Hepatocyte (in vitro differentiated cells): ENCODE data around the gene SLC8A1. TPM values are rescaled to one million over a fixed set of nuclear protein-coding genes. Genes with fewer than 3 reads are reported as not detected.

ENCODE experiments used
- DNase-seq: peaks from one replicate; pipeline ENCODE4 v3.0.0-alpha.2; 2016; ENCODE audit warnings: low spot score
- H2AFZ ChIP-seq: fragments of 200-600 bp; sonication (generic); 2 replicates; pipeline ENCODE4 v1.6.0; 2016; ENCODE audit warnings: antibody characterized with exemption, mild to moderate bottlenecking
- H3K27ac ChIP-seq: fragments of 200-600 bp; sonication (generic); 2 replicates; pipeline ENCODE4 v1.5.1; 2016; ENCODE audit warnings: mild to moderate bottlenecking
- H3K27me3 ChIP-seq: fragments of 200-600 bp; sonication (generic); 2 replicates; pipeline ENCODE4 v1.6.1; 2016
- H3K36me3 ChIP-seq: fragments of 200-600 bp; sonication (generic); replicated peaks from 2 replicates; pipeline ENCODE4 v1.5.1; 2016; ENCODE audit warnings: low read depth; ENCODE audit not compliant: insufficient read depth
- H3K4me1 ChIP-seq: fragments of 200-600 bp; sonication (generic); 2 replicates; pipeline ENCODE4 v1.5.1; 2016; ENCODE audit warnings: mild to moderate bottlenecking, moderate library complexity; ENCODE audit not compliant: insufficient read depth
- H3K4me2 ChIP-seq: fragments of 200-600 bp; sonication (generic); 2 replicates; pipeline ENCODE4 v1.6.0; 2016
- H3K4me3 ChIP-seq: fragments of 200-600 bp; sonication (generic); 2 replicates; pipeline ENCODE4 v1.5.1; 2016; ENCODE audit warnings: mild to moderate bottlenecking
- H3K79me2 ChIP-seq: fragments of 200-600 bp; sonication (generic); 2 replicates; pipeline ENCODE4 v1.6.0; 2017; ENCODE audit warnings: mild to moderate bottlenecking
- H3K9me2 ChIP-seq: fragments of 200-600 bp; sonication (generic); replicated peaks from 2 replicates; pipeline ENCODE4 v1.6.0; 2017; ENCODE audit warnings: mild to moderate bottlenecking; ENCODE audit not compliant: insufficient read depth
- H3K9me3 ChIP-seq: fragments of 200-600 bp; sonication (generic); 2 replicates; pipeline ENCODE4 v1.5.1; 2016; ENCODE audit warnings: low read depth, mild to moderate bottlenecking
- H4K20me1 ChIP-seq: fragments of 200-600 bp; sonication (generic); 2 replicates; pipeline ENCODE4 v1.6.0; 2016; ENCODE audit warnings: mild to moderate bottlenecking; ENCODE audit not compliant: insufficient read depth, poor library complexity, severe bottlenecking
- CTCF ChIP-seq: fragments of 200-600 bp; sonication (generic); IDR thresholded peaks from 2 replicates; pipeline ENCODE4 v1.5.1; 2016; ENCODE audit warnings: antibody characterized with exemption, mild to moderate bottlenecking; ENCODE audit not compliant: poor library complexity
- EZH2 ChIP-seq: fragments of 200-600 bp; sonication (generic); IDR thresholded peaks from 2 replicates; pipeline ENCODE4 v1.6.1; 2016; ENCODE audit warnings: antibody characterized with exemption, mild to moderate bottlenecking, borderline replicate concordance
- EZH2phosphoT487 ChIP-seq: fragments of 200-600 bp; sonication (generic); IDR thresholded peaks from one replicate; pipeline ENCODE4 v1.6.1; 2018; ENCODE audit warnings: antibody characterized with exemption, mild to moderate bottlenecking, low read depth, moderate library complexity; ENCODE audit not compliant: unreplicated experiment, severe bottlenecking
- WGBS: methylation state at CpG from one replicate; pipeline ENCODE4 v1.1.6; 2016; ENCODE audit warnings: low lambda C conversion rate; ENCODE audit errors: missing lambda C conversion rate; 5-methylcytosine and 5-hydroxymethylcytosine counted together
- polyA plus RNA-seq: library from polyadenylated mRNA; unstranded; fragments of >200 nt; fragmentation: Nextera tagmentation; extraction: Ambion mirVana; gene quantifications from 2 replicates; pipeline ENCODE4 v1.2.1, GENCODE V29; 2016
- total RNA-seq: library from RNA; depleted of rRNA; stranded (reverse); fragments of >200 nt; gene quantifications from 2 replicates; pipeline ENCODE4 v1.2.3, GENCODE V29; 2014

The SLC8A1 gene
- total and polyA plus RNA-seq, 2 experiments from 2014 or later, result 2.2 to 8.9 TPM

- Histone ChIP-seq H3K9me2 (no peaks in the 10 kb centered on the region), H3K9me3 (no peaks in the 10 kb centered on the region), H3K27me3 (no peaks in the 10 kb centered on the region), H2AFZ (no peak overlapping the region), H3K79me2 (no peaks in the 10 kb centered on the region), H3K4me2 (no peak overlapping the region), H3K36me3 (no peaks in the 10 kb centered on the region), H4K20me1 (no peaks in the 10 kb centered on the region), H3K4me1 (no peaks in the 10 kb centered on the region), H3K4me3 (no peak overlapping the region), H3K27ac (no peak overlapping the region)
- TF ChIP-seq EZH2, result no peak
- no peak for TF ChIP-seq EZH2phosphoT487
- no peak for TF ChIP-seq CTCF
- WGBS, result 92% methylated on average over 3 of the region's 3 CpGs
- DNase-seq, result no peak
Measured at GRCh38 chr2:40181855-40182254, 270.0 kb downstream of the SLC8A1 start.

DNA sequence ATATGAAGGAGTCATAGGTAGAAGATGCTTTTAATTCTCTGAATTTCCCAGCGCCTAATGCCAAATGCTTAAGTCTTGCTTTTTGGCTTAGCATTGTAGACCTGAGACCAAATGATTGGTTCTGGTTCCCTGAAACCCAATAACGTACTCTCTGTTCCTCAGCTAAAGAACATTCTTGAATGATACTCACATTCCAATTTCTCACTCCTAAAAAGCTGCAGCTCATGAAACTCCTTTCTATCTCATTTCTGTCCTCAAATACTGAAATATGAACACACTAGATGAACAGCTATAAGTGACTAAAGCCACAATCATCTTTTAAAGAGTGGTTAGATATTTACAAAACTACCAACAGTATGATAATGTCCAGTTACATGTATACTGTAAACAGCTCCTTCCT lies 272.1 kb downstream of the SLC8A1 start:
- no peak overlapping the region for H3K27ac ChIP-seq
- H3K4me2 ChIP-seq, result no peak overlapping the region
- no peak for TF ChIP-seq CTCF
- TF ChIP-seq EZH2phosphoT487, result no peak
- TF ChIP-seq EZH2, result no peak
- 94% methylated on average over 2 of the region's 2 CpGs for WGBS
- DNase-seq, result no peak
- H3K36me3 ChIP-seq, result no peaks in the 10 kb centered on the region
- H3K4me3 ChIP-seq, result no peak overlapping the region
- H2AFZ ChIP-seq, result no peak overlapping the region
- H3K27me3 ChIP-seq, result no peaks in the 10 kb centered on the region
- no peaks in the 10 kb centered on the region for H3K4me1 ChIP-seq
- H3K79me2 ChIP-seq, result no peaks in the 10 kb centered on the region
- no peaks in the 10 kb centered on the region for H3K9me2 ChIP-seq
- H4K20me1 ChIP-seq, result no peaks in the 10 kb centered on the region
- H3K9me3 ChIP-seq, result no peaks in the 10 kb centered on the region

DNA sequence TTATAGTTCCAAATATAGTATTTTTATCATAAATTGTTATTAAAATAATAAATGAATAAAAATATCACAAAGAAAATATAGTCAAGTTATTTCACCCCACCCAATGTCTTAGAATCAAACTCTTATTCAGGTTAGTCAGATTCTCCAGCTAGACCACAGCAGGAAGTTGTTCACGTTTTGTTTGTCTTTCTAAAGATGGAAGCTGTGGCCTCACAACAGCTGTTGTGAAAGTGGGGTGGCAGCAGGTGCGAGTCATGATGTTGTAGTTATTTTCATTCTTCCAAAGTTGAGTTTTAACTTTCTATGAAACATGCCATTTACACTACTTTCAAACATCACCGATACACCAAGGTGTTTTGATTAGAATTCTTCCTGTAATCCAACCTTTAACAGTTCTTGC lies 272.9 kb downstream of the SLC8A1 start:
- Histone ChIP-seq H3K4me3 (no peak overlapping the region), H3K9me2 (no peaks in the 10 kb centered on the region), H3K27me3 (no peaks in the 10 kb centered on the region), H3K4me2 (no peak overlapping the region), H3K79me2 (no peaks in the 10 kb centered on the region), H3K27ac (no peak overlapping the region), H3K36me3 (no peaks in the 10 kb centered on the region), H3K4me1 (no peaks in the 10 kb centered on the region), H2AFZ (no peak overlapping the region), H4K20me1 (no peaks in the 10 kb centered on the region), H3K9me3 (no peaks in the 10 kb centered on the region)
- no peak for TF ChIP-seq EZH2
- no peak for TF ChIP-seq CTCF
- TF ChIP-seq EZH2phosphoT487, result no peak
- no peak for DNase-seq
- 84% methylated on average over 3 of the region's 3 CpGs for WGBS
